MM.1S (cell line): ENCODE measurements around the gene FUS.

Experiments
- CTCF ChIP-seq: fragments of 300-600 bp; sonication (generic); IDR thresholded peaks from 2 replicates; pipeline ENCODE4 v1.5.1; 2016; ENCODE audit warnings: antibody characterized with exemption, low read length, mixed read lengths
- EZH2phosphoT487 ChIP-seq: fragments of 300-600 bp; sonication (generic); IDR thresholded peaks from 2 replicates; pipeline ENCODE4 v1.6.1; 2018; ENCODE audit warnings: antibody characterized with exemption, low read length

GRCh38 chr16:31184888-31185287 is 4.9 kb downstream of the FUS start:
- no peak for TF ChIP-seq CTCF
- TF ChIP-seq EZH2phosphoT487 = no peak
